Ishikawa (cell line): ENCODE data around the gene CMTM8.

ENCODE experiments used
- CEBPB ChIP-seq: IDR thresholded peaks from 2 replicates; pipeline ENCODE4 v1.6.1; 2012
- RAD21 ChIP-seq: IDR thresholded peaks from 2 replicates; pipeline ENCODE4 v1.6.1; 2012; ENCODE audit warnings: low read depth
- YY1 ChIP-seq: IDR thresholded peaks from 2 replicates; pipeline ENCODE4 v1.6.1; 2012; ENCODE audit warnings: low read depth
- TF ChIP-seq, protein P1 (sequence below): IDR thresholded peaks from 2 replicates; pipeline ENCODE4 v1.6.1; 2012; ENCODE audit warnings: low read depth, mild to moderate bottlenecking

- TF ChIP-seq YY1, result no peak
- TF ChIP-seq, protein P1, sequence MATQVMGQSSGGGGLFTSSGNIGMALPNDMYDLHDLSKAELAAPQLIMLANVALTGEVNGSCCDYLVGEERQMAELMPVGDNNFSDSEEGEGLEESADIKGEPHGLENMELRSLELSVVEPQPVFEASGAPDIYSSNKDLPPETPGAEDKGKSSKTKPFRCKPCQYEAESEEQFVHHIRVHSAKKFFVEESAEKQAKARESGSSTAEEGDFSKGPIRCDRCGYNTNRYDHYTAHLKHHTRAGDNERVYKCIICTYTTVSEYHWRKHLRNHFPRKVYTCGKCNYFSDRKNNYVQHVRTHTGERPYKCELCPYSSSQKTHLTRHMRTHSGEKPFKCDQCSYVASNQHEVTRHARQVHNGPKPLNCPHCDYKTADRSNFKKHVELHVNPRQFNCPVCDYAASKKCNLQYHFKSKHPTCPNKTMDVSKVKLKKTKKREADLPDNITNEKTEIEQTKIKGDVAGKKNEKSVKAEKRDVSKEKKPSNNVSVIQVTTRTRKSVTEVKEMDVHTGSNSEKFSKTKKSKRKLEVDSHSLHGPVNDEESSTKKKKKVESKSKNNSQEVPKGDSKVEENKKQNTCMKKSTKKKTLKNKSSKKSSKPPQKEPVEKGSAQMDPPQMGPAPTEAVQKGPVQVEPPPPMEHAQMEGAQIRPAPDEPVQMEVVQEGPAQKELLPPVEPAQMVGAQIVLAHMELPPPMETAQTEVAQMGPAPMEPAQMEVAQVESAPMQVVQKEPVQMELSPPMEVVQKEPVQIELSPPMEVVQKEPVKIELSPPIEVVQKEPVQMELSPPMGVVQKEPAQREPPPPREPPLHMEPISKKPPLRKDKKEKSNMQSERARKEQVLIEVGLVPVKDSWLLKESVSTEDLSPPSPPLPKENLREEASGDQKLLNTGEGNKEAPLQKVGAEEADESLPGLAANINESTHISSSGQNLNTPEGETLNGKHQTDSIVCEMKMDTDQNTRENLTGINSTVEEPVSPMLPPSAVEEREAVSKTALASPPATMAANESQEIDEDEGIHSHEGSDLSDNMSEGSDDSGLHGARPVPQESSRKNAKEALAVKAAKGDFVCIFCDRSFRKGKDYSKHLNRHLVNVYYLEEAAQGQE, result no peak
- no peak for TF ChIP-seq CEBPB
- no peak for TF ChIP-seq RAD21
Measured at GRCh38 chr3:32229565-32229964, 8.9 kb upstream of the CMTM8 start.
